Karpas-422 (cell line): ENCODE measurements around the gene BCS1L. TPM values are rescaled to one million over a fixed set of nuclear protein-coding genes. Genes with fewer than 3 reads are reported as not detected.
"Not testable (repeated sequence)": the region's sequence is repeated elsewhere in the genome, so short reads cannot be mapped to it uniquely, and the experiment has no call there.

ENCODE experiments used
- DNase-seq: peaks from one replicate; pipeline ENCODE4 v3.0.0-alpha.2; 2015
- H2AFZ ChIP-seq: fragments of 200-600 bp; sonication (generic); 2 replicates; pipeline ENCODE4 v1.6.1; 2014; ENCODE audit warnings: antibody characterized with exemption, low read length, mixed read lengths
- H3K27ac ChIP-seq: fragments of 200-600 bp; sonication (generic); 2 replicates; pipeline ENCODE4 v1.5.1; 2014; ENCODE audit warnings: mild to moderate bottlenecking, low read length, moderate library complexity
- H3K27me3 ChIP-seq: fragments of 200-600 bp; sonication (generic); 2 replicates; pipeline ENCODE4 v1.6.1; 2014; ENCODE audit warnings: low read length, mixed read lengths
- H3K36me3 ChIP-seq: fragments of 200-600 bp; sonication (generic); 2 replicates; pipeline ENCODE4 v1.6.1; 2014; ENCODE audit warnings: low read length, mixed read lengths; ENCODE audit not compliant: insufficient read depth
- H3K4me1 ChIP-seq: fragments of 200-600 bp; sonication (generic); 2 replicates; pipeline ENCODE4 v1.6.1; 2014; ENCODE audit warnings: mild to moderate bottlenecking, low read length, mixed read lengths
- H3K4me2 ChIP-seq: fragments of 200-600 bp; sonication (generic); 2 replicates; pipeline ENCODE4 v1.6.1; 2014; ENCODE audit warnings: low read length, low read depth, mild to moderate bottlenecking; ENCODE audit not compliant: poor library complexity, severe bottlenecking
- H3K4me3 ChIP-seq: fragments of 200-600 bp; sonication (generic); 2 replicates; pipeline ENCODE4 v1.5.1; 2014; ENCODE audit warnings: mild to moderate bottlenecking, antibody characterized with exemption, low read length, mixed read lengths
- H3K79me2 ChIP-seq: fragments of 200-600 bp; sonication (generic); 2 replicates; pipeline ENCODE4 v1.6.1; 2014; ENCODE audit warnings: mild to moderate bottlenecking, low read length, mixed read lengths
- H3K9ac ChIP-seq: fragments of 200-600 bp; sonication (generic); 2 replicates; pipeline ENCODE4 v1.6.0; 2014; ENCODE audit warnings: low read length
- H3K9me2 ChIP-seq: fragments of 200-600 bp; sonication (generic), shearing (Covaris generic); replicated peaks from 2 replicates; pipeline ENCODE4 v1.6.0; 2014; ENCODE audit warnings: mild to moderate bottlenecking, low read length, moderate library complexity; ENCODE audit not compliant: insufficient read depth
- H3K9me3 ChIP-seq: fragments of 300-700, 200-600 bp; sonication (generic); 2 replicates; pipeline ENCODE4 v1.6.1; 2014; ENCODE audit warnings: low read length, mixed read lengths
- H4K20me1 ChIP-seq: fragments of 200-600 bp; sonication (generic); 2 replicates; pipeline ENCODE4 v1.6.1; 2014; ENCODE audit warnings: mild to moderate bottlenecking, antibody characterized with exemption, low read length, low read depth; ENCODE audit not compliant: insufficient read depth
- total RNA-seq: library from RNA; depleted of rRNA; stranded (reverse); fragments of >200 nt; shearing (Covaris generic); gene quantifications from 2 replicates; pipeline ENCODE4 v1.2.3, GENCODE V29; 2014; ENCODE audit warnings: low replicate concordance

The BCS1L gene
- total RNA-seq, 1 experiment from 2014 or later: 23.5 TPM

DNA sequence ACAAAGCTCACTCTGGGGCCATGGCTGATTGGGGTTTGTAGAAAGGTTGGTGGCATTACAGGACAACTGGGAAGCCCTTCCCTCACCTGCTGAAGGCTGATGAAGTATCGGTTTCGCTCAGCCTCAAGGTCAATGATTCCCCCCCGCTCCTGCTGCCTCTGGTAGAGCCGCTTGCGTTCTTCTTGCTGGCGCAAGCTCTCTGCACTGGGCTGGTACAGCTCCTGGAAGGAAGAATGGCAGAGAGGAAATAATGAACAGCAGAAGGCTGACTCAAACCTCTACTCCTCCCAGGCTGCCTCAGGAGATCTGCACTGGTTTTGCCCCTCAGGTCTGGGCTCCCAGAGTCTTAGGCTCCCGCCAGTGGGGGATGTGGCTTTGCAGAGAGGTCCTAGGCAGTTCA is 5.2 kb downstream of the BCS1L start:
- no peaks in the 10 kb centered on the region for H4K20me1 ChIP-seq
- no peak overlapping the region for H3K4me2 ChIP-seq
- no peak overlapping the region for H2AFZ ChIP-seq
- H3K4me3 ChIP-seq: no peak overlapping the region
- peaks cover 26% of the 10 kb centered on the region; the same call in 1 of the 2 replicates for H3K36me3 ChIP-seq
- peaks cover 22% of the 10 kb centered on the region for H3K79me2 ChIP-seq
- peaks cover 14% of the 10 kb centered on the region for H3K4me1 ChIP-seq
- H3K9ac ChIP-seq: no peak overlapping the region
- H3K9me2 ChIP-seq: no peaks in the 10 kb centered on the region
- no peaks in the 10 kb centered on the region for H3K9me3 ChIP-seq
- no peaks in the 10 kb centered on the region for H3K27me3 ChIP-seq
- H3K27ac ChIP-seq: no peak overlapping the region
- DNase-seq: no peak

DNA sequence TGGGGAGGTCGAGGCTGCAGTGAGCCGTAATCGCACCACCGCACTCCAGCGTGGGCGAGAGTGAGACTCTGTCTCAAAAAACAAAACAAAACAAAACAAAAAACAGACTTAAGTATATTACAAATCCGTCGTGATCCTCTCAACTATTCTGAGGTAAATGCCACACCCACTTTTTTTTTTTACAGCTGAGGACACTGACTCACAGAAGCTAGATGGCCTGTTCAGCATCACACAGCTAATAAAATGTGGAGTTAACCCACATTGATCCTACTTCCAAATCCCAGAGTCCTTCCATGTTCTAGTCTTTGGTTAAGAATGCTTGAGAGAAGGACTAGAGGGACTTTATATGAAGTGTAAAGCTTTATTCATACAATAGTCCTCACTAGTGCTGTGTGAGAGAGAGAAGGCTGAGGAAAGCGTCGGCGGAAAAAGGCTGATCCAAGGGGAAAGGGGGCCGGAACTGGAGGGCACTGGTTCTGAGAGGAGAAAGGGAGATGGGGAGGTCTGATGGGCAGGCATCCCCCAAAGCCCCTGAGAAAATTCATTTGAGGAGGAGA is 11.7 kb downstream of the BCS1L start:
- Histone ChIP-seq H2AFZ (peak overlapping the region; percentile 9; the same call in 1 of the 2 replicates), H3K9me2 (no peaks in the 10 kb centered on the region), H3K79me2 (peaks cover 32% of the 10 kb centered on the region), H4K20me1 (no peaks in the 10 kb centered on the region), H3K9me3 (no peaks in the 10 kb centered on the region), H3K36me3 (peaks cover 3% of the 10 kb centered on the region; the same call in 1 of the 2 replicates), H3K27me3 (no peaks in the 10 kb centered on the region), H3K4me3 (peak overlapping the region; percentile 81), H3K4me2 (peak overlapping the region; percentile 95), H3K4me1 (peaks cover 16% of the 10 kb centered on the region), H3K27ac (peak overlapping the region; percentile 33; the same call in 1 of the 2 replicates), H3K9ac (peak overlapping the region; percentile 75)
- no peak for DNase-seq

DNA sequence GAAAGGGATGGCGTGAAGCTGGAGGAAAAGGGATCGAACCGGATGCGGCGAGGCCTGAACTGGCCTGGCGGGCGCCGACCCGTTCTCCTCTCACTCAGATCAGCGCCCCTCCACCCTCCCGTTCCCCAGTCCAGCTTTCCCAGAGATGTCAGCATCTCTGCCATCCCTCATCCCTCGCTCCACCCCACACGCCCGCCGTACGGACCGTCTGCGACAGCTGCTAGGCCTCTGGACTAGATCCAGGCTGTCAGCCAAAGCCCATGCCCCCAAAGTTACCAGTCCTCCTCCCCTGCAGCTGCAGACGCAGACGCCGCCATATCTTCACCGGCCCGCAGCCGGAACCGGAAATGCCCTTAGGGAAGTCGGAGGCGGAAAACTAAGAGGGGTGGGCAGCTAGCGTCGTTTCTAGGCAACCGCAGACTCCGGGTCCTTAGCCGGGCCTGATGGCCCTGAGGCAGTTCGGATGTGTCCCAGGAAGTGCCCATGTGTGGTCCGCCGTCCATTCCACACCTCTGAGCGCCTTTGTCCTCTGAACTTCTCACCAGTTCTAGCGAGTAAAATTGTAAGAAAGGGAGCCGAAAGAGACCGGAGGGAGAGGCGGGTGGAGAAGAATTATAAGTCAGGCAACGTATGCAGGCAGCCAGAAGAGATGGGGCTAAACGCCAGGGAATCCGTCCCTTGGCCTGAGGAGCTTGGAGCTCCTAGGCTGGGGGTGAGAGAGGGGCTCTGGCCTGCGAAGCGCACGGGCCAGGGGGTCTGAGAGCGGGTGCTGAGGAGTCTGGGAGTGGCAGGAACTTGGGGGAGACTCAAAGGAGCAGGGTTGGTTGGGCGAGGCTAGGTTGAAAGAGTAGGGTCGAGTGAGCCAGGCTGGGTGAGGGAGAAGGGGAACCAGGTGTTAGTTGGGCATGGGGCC is 12.4 kb downstream of the BCS1L start, which contains the start of the genes RNF25 and STK36:
RNF25 (minus strand) TSS at position 349 of the 913 bp plus-strand sequence; CDS start at position 317, 32 bp downstream.
STK36 (plus strand) TSS at position 433 of the 913 bp plus-strand sequence. CDS start 744 bp downstream, outside the sequence.
- Histone ChIP-seq H3K27me3 (no peaks in the 10 kb centered on the region), H3K4me2 (peak within 1 kb of the TSS; percentile 95), H3K9ac (peak within 1 kb of the TSS; percentile 75), H3K4me1 (peaks cover 16% of the 10 kb centered on the region), H3K79me2 (peaks cover 32% of the 10 kb centered on the region), H3K9me2 (no peaks in the 10 kb centered on the region), H4K20me1 (no peaks in the 10 kb centered on the region), H3K36me3 (no peaks in the 10 kb centered on the region), H3K27ac (peak within 1 kb of the TSS; percentile 33; the same call in 1 of the 2 replicates), H3K4me3 (peak within 1 kb of the TSS; percentile 81), H2AFZ (peak within 1 kb of the TSS; percentile 9; the same call in 1 of the 2 replicates), H3K9me3 (no peaks in the 10 kb centered on the region)
- peak; percentile 96 for DNase-seq

DNA sequence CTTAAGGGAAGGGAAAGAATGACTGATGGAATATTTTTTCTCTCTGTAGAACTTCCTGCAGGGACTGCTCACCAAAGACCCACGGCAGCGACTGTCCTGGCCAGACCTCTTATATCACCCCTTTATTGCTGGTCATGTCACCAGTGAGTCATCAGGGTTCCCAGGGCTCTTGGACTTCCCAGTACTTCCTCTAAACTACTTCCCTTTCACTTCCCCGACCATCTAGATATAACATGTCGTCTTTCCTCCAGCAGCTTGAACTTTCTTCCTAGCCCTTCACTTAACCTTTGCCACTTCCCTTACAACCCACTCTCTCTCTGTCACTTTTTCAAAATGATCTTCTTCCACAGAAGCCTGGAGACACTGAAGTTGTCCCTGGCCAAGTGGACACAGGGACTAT is 19.6 kb downstream of the BCS1L start:
- H3K4me2 ChIP-seq: no peak overlapping the region
- H3K79me2 ChIP-seq: no peaks in the 10 kb centered on the region
- H3K36me3 ChIP-seq: no peaks in the 10 kb centered on the region
- DNase-seq: no peak
- no peaks in the 10 kb centered on the region for H3K27me3 ChIP-seq
- H3K9me2 ChIP-seq: no peaks in the 10 kb centered on the region
- H4K20me1 ChIP-seq: no peaks in the 10 kb centered on the region
- H2AFZ ChIP-seq: no peak overlapping the region
- H3K27ac ChIP-seq: no peak overlapping the region
- no peak overlapping the region for H3K9ac ChIP-seq
- no peaks in the 10 kb centered on the region for H3K9me3 ChIP-seq
- H3K4me3 ChIP-seq: no peak overlapping the region
- H3K4me1 ChIP-seq: no peaks in the 10 kb centered on the region

DNA sequence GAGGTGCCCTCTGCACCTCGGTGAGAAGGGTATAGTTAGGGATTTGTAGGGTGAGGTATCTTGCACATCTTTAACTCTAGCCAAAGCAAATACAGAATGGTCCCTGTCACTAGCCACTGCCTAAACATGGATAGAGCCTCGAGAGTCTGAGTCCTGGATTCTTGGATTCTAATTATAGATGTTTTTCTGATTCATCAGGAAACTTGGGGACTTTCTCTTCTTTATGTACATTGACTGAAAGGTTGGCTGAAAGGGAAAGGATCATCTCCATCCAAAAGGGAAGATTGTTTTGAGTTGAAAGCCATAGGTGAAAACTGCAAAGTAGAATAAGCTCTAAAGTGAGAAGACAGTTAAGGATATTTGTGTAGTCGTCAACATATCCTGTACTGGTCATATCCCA is 20.6 kb downstream of the BCS1L start:
- Histone ChIP-seq H3K9me2 (no peaks in the 10 kb centered on the region), H3K79me2 (no peaks in the 10 kb centered on the region), H3K27me3 (no peaks in the 10 kb centered on the region), H3K9me3 (no peaks in the 10 kb centered on the region), H3K4me2 (no peak overlapping the region), H3K9ac (no peak overlapping the region), H3K4me3 (no peak overlapping the region), H3K4me1 (no peaks in the 10 kb centered on the region), H2AFZ (no peak overlapping the region), H3K27ac (no peak overlapping the region), H4K20me1 (no peaks in the 10 kb centered on the region), H3K36me3 (no peaks in the 10 kb centered on the region)
- no peak for DNase-seq

DNA sequence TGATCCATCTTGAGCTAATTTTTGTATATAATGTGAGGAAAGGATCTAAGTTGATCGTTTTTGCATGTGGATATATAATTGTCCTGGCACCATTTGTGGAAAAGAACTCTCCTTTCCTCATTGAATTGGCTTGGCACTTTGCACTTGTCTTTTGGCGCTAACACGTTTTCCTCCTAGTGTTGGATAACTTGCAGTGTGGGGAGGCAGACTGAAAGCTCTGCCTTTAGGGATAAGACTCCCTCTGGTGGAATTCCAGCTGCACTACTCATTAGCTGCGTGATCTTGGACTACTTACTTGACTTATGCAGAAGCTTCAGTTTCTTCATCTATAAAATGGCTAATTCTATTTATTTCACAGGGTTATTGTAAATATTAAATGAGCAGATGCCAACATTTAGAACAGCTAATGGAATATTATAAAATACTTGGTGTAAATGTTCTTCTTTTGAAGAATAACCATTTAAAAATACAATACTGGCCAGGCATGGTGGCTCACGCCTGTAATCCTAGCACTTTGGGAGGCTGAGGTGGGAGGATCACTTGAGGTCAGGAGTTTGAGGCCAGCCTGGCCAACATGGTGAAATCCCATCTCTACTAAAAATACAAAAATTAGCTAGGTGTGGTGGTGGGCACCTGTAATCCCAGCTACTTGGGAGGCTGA is 28.0 kb downstream of the BCS1L start:
- H2AFZ ChIP-seq, H3K27me3 ChIP-seq, H3K9me2 ChIP-seq, H3K9ac ChIP-seq, H3K79me2 ChIP-seq, H3K4me1 ChIP-seq, H3K4me3 ChIP-seq, H3K9me3 ChIP-seq, H4K20me1 ChIP-seq, H3K27ac ChIP-seq, H3K36me3 ChIP-seq: not testable (repeated sequence)
- peak; percentile 80 for DNase-seq
- peak overlapping the region; percentile 20 for H3K4me2 ChIP-seq

DNA sequence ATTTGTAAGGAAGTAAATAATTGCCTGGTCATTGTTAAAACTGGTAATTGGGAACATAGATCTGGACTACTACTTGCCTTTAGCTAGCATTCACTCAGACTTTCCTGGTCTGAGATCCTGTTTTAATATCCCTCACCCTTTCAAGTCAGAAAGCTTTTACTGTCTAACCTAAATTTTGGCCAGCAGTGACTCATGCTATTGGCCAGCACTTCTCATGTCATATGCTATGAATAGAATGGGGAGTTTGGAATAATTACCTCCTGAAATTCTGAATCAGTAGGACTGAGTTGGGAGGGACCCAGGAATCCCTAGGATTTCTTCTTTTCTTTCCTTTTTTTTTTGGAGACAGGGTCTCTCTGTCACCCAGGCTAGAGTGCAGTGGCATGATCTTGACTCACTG is 31.8 kb downstream of the BCS1L start:
- H3K9me2 ChIP-seq: no peaks in the 10 kb centered on the region
- H4K20me1 ChIP-seq: no peaks in the 10 kb centered on the region
- no peaks in the 10 kb centered on the region for H3K9me3 ChIP-seq

More for the DNA sequence above, 31.8 kb downstream of the BCS1L start:
- Histone ChIP-seq H2AFZ (no peak overlapping the region), H3K36me3 (no peaks in the 10 kb centered on the region), H3K4me1 (peaks cover 4% of the 10 kb centered on the region; the same call in 1 of the 2 replicates), H3K27me3 (no peaks in the 10 kb centered on the region), H3K4me2 (no peak overlapping the region), H3K27ac (no peak overlapping the region), H3K79me2 (no peaks in the 10 kb centered on the region), H3K9ac (no peak overlapping the region), H3K4me3 (no peak overlapping the region)
- no peak for DNase-seq
